Cardiac muscle cell (in vitro differentiated cells and primary cell): ENCODE results near the gene FADS3. TPM values are rescaled to one million over a fixed set of nuclear protein-coding genes. Genes with fewer than 3 reads are reported as not detected.
A peak's percentile ranks its signal among the peaks of the same experiment; 100 is the strongest.

Source experiments
- DNase-seq, 2 donors: peaks; one replicate each; pipeline versions ENCODE4 v3.0.0 to v3.0.0-alpha.2; 2010 to 2017; ENCODE audit warnings: low read depth in 1 of 2, low spot score in 1 of 2
- H3K27ac ChIP-seq: fragments of 200-600 bp; sonication (generic); 2 replicates; pipeline ENCODE4 v1.5.1; 2016
- H3K27me3 ChIP-seq: fragments of 200-600 bp; sonication (generic); 2 replicates; pipeline ENCODE4 v1.6.0; 2016; ENCODE audit warnings: control low read depth
- H3K36me3 ChIP-seq: fragments of 200-600 bp; sonication (generic); 2 replicates; pipeline ENCODE4 v1.5.1; 2016; ENCODE audit warnings: control low read depth
- H3K4me1 ChIP-seq: fragments of 200-600 bp; sonication (generic); 2 replicates; pipeline ENCODE4 v1.8.1; 2017; ENCODE audit warnings: low read depth, mild to moderate bottlenecking, mixed run types
- H3K4me3 ChIP-seq: fragments of 200-600 bp; sonication (generic); 2 replicates; pipeline ENCODE4 v1.5.1; 2016; ENCODE audit warnings: mild to moderate bottlenecking
- H3K9me3 ChIP-seq: fragments of 200-600 bp; sonication (generic); 2 replicates; pipeline ENCODE4 v1.5.1; 2017; ENCODE audit warnings: low read depth, mild to moderate bottlenecking, control low read depth
- polyA plus RNA-seq: library from polyadenylated mRNA; unstranded; fragments of >200 nt; fragmentation: Nextera tagmentation; extraction: Ambion mirVana; gene quantifications from 2 replicates; pipeline ENCODE4 v1.2.1, GENCODE V29; 2016
- total RNA-seq: library from RNA; depleted of rRNA; stranded (reverse); fragments of >200 nt; gene quantifications from 2 replicates; pipeline ENCODE4 v1.2.3, GENCODE V29; 2016
- TF ChIP-seq, protein P1 (sequence below): IDR thresholded peaks from 2 replicates; pipeline ENCODE4 v1.5.1; 2012; ENCODE audit warnings: low read depth, mild to moderate bottlenecking, low read length

FADS3 gene
- total and polyA plus RNA-seq, 2 experiments from 2014 or later: 42.9 to 48.0 TPM

DNA sequence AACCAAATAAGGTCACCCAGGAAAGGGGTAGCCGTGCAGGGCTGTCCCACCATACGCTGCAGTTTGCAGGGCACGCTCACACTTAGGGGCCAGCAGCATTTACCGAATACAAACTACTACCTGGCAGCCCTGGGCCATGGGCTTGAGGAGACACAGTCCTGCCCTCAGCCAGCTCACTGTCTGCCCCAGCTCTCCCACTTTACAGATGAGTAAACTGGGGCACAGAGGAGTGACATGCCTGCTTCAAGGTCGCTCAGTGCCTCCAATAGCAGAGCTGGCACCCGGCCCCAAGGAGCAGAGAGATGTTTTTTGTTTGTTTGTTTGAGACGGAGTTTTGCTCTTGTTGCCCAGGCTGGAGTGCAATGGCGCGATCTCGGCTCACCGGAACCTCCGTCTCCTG, 2.8 kb downstream of the FADS3 start:
- no peak overlapping the region for H3K27ac ChIP-seq

DNA sequence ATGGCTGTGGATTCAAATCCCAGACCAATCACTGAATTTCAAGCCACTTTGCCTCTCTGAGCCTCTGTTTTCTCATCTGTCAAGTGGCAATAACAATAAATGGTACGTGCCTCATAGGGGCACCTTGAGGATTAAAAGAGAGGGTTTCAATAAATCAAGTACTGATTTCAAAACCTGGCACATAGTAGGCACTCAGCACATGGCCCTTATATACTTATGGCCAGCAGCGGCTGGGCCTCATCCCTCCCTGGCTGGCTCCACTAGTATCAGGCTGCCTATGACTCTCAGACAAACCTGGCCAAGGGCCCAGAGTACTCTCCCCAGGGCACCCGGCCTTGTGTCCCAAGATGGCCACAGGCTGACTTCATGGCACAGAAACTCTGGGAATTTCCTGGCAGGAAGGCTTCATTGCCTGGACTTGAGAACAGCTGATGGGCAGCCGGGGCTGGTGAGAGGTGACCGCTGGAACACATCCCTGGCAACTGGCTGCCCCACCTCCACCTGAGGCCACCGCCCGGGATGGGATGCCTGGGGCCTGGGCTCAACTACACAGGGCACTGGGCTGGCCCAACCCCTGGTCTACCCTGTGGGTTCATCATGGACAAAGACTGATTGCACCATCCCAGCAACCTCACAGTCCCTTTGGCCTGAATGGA, 3.4 kb downstream of the FADS3 start:
- H3K9me3 ChIP-seq: no peaks in the 10 kb centered on the region
- H3K27me3 ChIP-seq: no peaks in the 10 kb centered on the region
- DNase-seq: peak in 1 of 2 donors; percentile 94
- H3K36me3 ChIP-seq: no peaks in the 10 kb centered on the region
- TF ChIP-seq, protein P1, sequence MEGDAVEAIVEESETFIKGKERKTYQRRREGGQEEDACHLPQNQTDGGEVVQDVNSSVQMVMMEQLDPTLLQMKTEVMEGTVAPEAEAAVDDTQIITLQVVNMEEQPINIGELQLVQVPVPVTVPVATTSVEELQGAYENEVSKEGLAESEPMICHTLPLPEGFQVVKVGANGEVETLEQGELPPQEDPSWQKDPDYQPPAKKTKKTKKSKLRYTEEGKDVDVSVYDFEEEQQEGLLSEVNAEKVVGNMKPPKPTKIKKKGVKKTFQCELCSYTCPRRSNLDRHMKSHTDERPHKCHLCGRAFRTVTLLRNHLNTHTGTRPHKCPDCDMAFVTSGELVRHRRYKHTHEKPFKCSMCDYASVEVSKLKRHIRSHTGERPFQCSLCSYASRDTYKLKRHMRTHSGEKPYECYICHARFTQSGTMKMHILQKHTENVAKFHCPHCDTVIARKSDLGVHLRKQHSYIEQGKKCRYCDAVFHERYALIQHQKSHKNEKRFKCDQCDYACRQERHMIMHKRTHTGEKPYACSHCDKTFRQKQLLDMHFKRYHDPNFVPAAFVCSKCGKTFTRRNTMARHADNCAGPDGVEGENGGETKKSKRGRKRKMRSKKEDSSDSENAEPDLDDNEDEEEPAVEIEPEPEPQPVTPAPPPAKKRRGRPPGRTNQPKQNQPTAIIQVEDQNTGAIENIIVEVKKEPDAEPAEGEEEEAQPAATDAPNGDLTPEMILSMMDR: no peak
- H3K4me1 ChIP-seq: peaks cover 4% of the 10 kb centered on the region
- H3K27ac ChIP-seq: no peak overlapping the region
- no peak overlapping the region for H3K4me3 ChIP-seq

More for the DNA sequence above, 2.8 kb downstream of the FADS3 start:
- TF ChIP-seq, protein P1: no peak
- no peak overlapping the region for H3K4me3 ChIP-seq
- no peaks in the 10 kb centered on the region for H3K36me3 ChIP-seq
- peaks cover 4% of the 10 kb centered on the region for H3K4me1 ChIP-seq
- no peak for DNase-seq
- no peaks in the 10 kb centered on the region for H3K27me3 ChIP-seq
- H3K9me3 ChIP-seq: no peaks in the 10 kb centered on the region

DNA sequence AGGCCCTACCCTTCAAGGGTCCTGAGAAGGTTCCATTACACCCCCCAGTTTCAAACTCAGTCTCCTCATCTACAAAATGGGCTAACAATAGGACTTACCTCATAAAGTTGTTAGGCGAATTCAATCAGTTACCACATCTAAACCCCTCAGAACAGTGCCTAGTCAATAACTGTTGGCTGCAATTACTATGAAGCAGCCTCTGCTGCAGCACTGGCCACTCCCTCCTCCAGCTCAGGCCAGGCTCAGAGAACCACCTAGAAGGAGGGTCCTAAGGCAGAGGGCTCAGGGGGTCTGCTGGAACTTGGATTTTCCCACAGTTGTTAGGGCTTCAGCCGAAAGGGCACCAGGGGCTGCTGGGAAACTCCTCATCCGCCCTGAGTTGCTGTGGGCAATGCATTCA, 4.7 kb downstream of the FADS3 start:
- Histone ChIP-seq H3K4me3 (no peak overlapping the region), H3K4me1 (peaks cover 4% of the 10 kb centered on the region), H3K27me3 (no peaks in the 10 kb centered on the region), H3K9me3 (no peaks in the 10 kb centered on the region), H3K36me3 (no peaks in the 10 kb centered on the region), H3K27ac (no peak overlapping the region)
- no peak for DNase-seq
- TF ChIP-seq, protein P1: no peak

DNA sequence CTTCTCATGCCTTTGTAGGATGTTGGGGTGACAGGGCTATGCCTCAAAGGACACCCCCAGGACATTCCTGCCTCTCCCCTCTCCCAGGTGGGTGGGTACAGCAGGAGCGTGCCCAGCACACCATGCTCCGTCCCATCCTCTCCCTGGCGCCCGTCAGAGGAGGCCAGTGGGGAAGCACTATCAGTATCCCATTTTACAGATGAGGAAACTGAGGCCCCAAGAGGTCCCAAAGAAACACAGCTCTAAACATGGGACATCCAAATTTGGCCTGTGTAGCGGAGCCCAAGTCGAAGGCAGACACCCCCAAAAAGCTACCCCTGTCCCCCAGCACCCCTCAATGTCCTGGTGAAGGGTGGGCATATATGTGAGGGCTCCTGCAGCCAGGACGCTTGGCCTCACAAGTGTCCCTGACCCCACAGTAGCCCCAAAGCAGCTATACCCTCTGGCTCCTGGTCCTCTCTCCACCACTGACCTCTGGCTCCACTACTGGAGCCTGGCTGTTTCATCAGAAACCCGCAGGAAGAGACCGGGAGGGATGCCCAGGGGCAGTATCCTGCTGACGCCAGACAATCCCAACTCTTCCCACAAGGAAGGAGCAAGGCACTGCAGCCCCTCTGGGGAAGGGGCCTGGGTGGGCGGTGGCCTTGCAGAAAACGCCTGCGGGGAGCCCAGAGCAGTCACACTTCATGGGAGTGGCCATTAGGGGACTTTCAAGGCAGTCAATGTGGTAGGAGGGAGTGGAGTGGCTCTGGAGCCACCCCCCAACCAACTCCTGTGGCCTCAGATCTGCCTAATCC, 5.4 kb downstream of the FADS3 start:
- DNase-seq: no peak
- H3K36me3 ChIP-seq: no peaks in the 10 kb centered on the region
- peaks cover 4% of the 10 kb centered on the region for H3K4me1 ChIP-seq
- H3K4me3 ChIP-seq: no peak overlapping the region
- H3K9me3 ChIP-seq: no peaks in the 10 kb centered on the region
- no peaks in the 10 kb centered on the region for H3K27me3 ChIP-seq
- TF ChIP-seq, protein P1: no peak
- no peak overlapping the region for H3K27ac ChIP-seq

DNA sequence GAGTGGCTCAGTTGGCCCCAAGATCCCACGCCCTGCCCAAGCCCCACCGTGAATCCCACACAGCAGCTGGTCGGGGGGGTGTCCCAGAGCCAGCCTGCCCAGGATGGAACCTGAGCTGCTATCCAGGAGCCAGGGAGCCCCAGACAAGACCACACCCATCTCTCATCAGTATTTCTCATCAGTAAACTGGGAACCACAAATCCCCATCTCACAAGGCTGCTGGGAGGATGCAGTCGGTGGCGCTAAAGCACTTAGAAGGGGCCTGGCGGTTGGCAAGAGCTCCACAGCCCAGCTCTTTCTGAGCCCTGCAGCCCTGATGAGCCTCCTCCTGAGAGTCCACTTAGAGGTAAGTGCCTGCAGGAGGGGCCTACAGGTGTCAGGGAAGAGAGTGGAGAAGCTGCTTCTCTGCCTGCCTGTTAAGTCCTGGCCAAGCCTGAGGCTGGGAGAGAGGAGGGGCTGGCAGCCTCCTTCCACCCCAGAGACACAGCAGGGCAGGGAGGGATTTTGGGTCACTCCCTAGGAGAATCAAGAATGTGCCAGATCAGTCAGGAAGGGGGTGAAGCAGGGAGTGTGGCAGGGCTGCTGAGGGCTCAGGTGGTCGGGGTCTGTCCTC, 6.1 kb downstream of the FADS3 start:
- TF ChIP-seq, protein P1: no peak
- Histone ChIP-seq H3K36me3 (no peaks in the 10 kb centered on the region), H3K9me3 (no peaks in the 10 kb centered on the region), H3K27ac (no peak overlapping the region), H3K27me3 (no peaks in the 10 kb centered on the region), H3K4me1 (peaks cover 4% of the 10 kb centered on the region), H3K4me3 (no peak overlapping the region)
- peak in 1 of 2 donors; percentile 67 for DNase-seq
